ENCODE data around the gene CDPF1. TPM values are rescaled to one million over a fixed set of nuclear protein-coding genes. Genes with fewer than 3 reads are reported as not detected.

The CDPF1 gene
- total and polyA plus RNA-seq, 12 donors = 6.3 to 12.7 (median 7.6) TPM

- Histone ChIP-seq H3K4me3 (no peak overlapping the region), H3K27me3 (no peaks in the 10 kb centered on the region), H3K36me3 (peaks cover 0 to 95% (median 63%) of the 10 kb centered on the region in 9 donors), H3K27ac (no peak overlapping the region), H3K9me3 (no peaks in the 10 kb centered on the region), H3K4me1 (peaks cover 0 to 3% (median 0%) of the 10 kb centered on the region in 9 donors)
- DNase-seq = no peak
- 72 to 78% methylated on average over 10 of the region's 10 CpGs for WGBS, 2 donors
- intact Hi-C loops (cut with DNase I) = no loop called here
- ATAC-seq = no peak
- no peak for TF ChIP-seq CTCF (IDR thresholded peaks at IDR 0.05)
These were observed 30.5 kb downstream of the CDPF1 start for GRCh38 chr22:46219636-46220035.

- H3K4me3 ChIP-seq = no peak overlapping the region
- H3K4me1 ChIP-seq = peaks cover 0 to under 1% (median 0%) of the 10 kb centered on the region in 9 donors
- H3K36me3 ChIP-seq = peaks cover 0 to 92% (median 41%) of the 10 kb centered on the region in 9 donors
- DNase-seq (no peak), ATAC-seq (peak in 1 of 8 donors; percentile 43)
- 97 to 99% methylated on average over 28 of the region's 28 CpGs for WGBS, 2 donors
- peaks cover 0 to 11% (median 3%) of the 10 kb centered on the region in 11 donors for H3K9me3 ChIP-seq
- H3K27ac ChIP-seq = no peak overlapping the region
- no peaks in the 10 kb centered on the region for H3K27me3 ChIP-seq
- no peak for TF ChIP-seq CTCF (IDR thresholded peaks at IDR 0.05)
- intact Hi-C loops (cut with DNase I) = no loop called here
These were observed 35.5 kb downstream of the CDPF1 start for GRCh38 chr22:46214616-46215015.

- Histone ChIP-seq H3K27me3 (no peaks in the 10 kb centered on the region), H3K27ac (no peak overlapping the region), H3K36me3 (peaks cover 0 to 92% (median 41%) of the 10 kb centered on the region in 9 donors), H3K9me3 (peaks cover 0 to 16% (median 7%) of the 10 kb centered on the region in 11 donors), H3K4me3 (no peak overlapping the region), H3K4me1 (no peaks in the 10 kb centered on the region)
- 97 to 98% methylated on average over 29 of the region's 29 CpGs for WGBS, 2 donors
- intact Hi-C loops (cut with DNase I) = no loop called here
- ATAC-seq (peak in 1 of 8 donors; percentile 46), DNase-seq (no peak)
- no peak for TF ChIP-seq CTCF (IDR thresholded peaks at IDR 0.05)
These were observed 35.9 kb downstream of the CDPF1 start for GRCh38 chr22:46214149-46214548.

GRCh38 chr22:46213052-46213451 lies 37.0 kb downstream of the CDPF1 start:
- WGBS, 2 donors = 96 to 98% methylated on average over 4 of the region's 4 CpGs
- intact Hi-C loops (cut with DNase I) = no loop called here
- Histone ChIP-seq H3K36me3 (peaks cover 0 to 92% (median 34%) of the 10 kb centered on the region in 9 donors), H3K4me3 (no peak overlapping the region), H3K27me3 (no peaks in the 10 kb centered on the region), H3K4me1 (no peaks in the 10 kb centered on the region), H3K27ac (no peak overlapping the region), H3K9me3 (peaks cover 0 to 27% (median 10%) of the 10 kb centered on the region in 11 donors)
- no peak for TF ChIP-seq CTCF (IDR thresholded peaks at IDR 0.05)
- ATAC-seq = no peak
- DNase-seq = no peak

Measured in heart right ventricle (tissue), 16 donors.